EH (cell line): ENCODE measurements around the gene RSPH6A.
A peak's percentile ranks its signal among the peaks of the same experiment; 100 is the strongest.
"Not testable (repeated sequence)": the region's sequence is repeated elsewhere in the genome, so short reads cannot be mapped to it uniquely, and the experiment has no call there.

Experiments used
- DNase-seq: peaks from one replicate; pipeline ENCODE4 v3.0.0-alpha.2; 2015; ENCODE audit warnings: low read depth

The RSPH6A gene

DNA sequence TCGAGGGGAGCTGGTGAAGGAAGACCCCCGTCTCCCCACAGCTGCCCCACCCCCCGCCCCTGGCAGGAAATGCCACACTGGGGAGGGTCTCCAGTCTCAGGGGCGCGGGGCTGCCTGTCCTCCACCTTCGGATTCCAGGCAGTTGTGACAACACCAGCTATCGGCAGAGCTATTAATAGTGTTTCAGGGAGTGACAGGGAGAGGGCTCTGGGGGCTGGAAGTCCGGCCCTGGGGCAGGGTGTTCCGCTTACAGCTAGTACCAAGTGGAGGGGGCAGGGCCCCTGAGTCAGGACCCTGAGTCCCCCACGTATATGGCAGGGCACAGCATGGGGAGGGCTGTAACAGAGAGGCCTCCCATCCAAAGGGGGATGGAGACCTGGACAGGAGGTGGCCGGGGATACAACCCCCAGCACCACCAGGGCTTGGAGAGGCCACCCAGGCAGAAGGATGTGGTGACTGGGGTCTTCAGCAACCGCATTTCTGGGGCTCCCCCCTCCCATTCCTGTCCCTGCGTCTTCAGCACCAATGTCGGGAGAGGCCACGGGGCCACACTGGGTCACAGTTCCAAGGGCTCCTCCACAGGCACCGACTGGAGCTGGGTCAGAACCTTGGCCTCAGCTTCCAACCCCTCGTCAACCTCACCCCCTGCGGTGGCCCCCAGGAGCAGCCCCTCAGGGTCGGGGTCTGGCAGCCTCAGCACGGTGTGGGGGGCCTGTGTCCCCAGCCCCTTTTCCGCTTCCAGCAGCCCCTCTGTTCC lies 50.0 kb downstream of the RSPH6A start:
- no peak for DNase-seq

DNA sequence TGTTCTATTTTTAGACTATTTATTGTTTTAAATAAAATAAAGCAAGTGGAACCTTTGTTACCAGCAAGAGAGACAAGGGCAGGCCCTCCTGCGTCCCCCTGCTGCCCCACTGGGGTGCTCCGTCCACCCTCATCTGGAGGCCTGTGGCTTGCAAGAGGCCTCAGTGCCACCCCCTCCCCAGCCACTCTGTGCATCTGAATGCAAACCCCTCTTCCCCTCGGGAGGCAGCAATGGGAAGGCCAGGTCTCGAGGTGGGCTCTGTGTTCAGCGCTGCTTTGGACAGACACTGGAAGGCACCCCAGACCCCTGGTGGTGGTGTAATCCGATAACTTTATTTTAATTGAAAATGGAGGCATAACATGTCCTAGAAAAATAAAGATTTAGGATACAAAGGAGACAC lies 50.6 kb downstream of the RSPH6A start:
- DNase-seq = no peak

DNA sequence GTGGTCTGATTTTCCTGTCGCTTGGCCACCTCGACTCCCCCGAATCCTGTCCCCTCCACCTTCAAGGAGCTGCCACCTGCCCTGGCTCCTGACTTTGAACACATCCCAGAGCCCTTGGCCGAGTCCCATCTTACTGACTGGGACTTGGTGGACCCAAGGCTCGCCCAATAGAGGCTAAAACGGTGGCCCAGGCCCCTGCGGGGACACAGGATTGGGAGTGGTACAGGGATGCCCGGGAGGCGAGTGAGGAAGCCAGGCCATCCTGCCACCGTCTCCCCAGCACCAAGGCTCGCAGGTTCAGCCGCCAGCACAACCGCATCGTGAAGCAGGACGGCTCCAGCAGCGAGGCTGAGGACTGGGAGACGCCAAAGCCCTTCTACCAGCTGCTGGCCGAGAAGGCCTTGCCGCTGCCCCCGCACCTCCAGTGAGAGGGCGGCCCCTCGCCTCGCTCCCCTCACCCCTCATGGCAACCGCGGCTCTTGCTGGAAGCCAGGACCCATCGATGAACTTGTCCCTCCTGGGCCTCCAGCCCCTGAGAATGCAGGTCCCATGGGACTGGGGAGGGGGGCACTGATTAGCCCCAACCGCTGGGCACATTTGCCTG lies 51.3 kb downstream of the RSPH6A start:
- DNase-seq = no peak

DNA sequence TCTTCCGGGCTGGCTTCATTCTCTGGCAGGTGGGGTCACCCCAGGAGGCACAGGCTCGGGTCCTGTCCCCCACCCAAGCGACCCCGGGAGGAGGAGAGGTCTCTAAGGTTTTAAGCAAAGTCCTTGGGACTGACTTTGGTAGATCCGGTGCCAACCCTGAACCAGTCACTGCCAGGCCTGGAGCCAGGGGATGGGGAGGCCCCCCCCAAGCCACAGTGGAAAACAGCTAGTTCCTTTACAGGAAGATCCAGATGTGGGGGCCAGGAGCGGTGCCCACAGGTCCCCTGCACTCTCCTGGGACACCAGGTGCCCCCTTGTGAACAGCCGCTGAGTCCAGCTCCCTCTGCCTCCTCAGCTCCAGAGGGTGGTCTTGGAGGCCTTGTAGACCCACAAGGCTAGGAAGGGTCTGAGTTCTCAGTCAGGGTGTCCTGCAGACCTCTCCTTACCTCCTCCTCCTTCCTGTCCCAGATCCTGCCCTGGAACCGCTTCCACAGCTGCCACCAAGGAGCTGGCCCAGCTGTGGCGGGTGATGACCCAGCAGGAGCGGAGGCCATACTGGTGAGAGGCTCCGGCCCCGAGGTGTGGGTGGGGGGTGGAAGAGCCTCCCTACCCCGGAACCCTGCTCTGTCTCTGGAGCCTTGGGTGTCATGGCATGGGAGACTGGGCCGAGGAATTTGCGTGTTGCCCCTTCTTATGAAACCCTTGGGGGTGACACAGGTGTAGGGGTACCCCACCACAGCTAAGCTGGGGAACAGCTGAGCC lies 52.1 kb downstream of the RSPH6A start:
- no peak for DNase-seq

DNA sequence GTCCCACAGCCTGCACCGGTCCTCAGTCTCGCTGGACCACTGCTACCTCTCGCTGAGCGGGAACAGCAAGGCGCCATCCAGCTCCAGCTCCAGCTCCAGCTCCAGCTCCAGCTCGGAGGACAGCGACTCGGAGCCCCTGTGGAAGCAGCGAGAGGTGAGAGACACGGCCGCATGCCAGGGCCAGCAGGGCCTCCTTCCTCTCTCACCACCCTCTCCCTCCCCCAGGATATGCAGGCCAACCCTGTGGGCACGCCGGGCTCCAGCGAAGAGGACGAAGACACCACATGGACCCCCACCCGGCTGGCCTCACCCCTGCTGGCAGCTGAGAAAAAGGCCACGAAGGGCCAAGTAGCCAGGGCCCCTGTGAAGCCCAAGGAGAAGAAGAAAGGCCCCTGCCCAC lies 53.4 kb downstream of the RSPH6A start:
- DNase-seq = no peak

DNA sequence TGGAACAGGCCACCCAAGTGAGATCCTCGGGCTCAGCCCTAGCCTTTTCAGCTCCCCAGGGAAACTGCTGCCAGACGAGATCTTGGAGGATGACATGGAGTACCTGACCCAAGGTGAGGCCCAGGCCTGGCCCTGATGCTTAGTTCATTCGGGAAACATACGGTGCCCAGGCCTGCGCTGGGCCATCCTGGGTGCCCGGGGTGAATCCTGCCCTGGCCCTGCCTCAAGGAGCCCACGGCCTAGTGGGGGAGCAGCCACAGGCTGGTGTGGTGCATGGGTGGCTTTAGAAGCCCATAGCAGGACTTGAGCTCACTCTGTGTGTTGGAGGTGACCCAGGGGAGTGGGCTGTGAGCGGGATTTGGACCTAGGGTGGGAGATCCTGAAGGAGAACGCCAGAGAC lies 56.2 kb downstream of the RSPH6A start:
- no peak for DNase-seq

DNA sequence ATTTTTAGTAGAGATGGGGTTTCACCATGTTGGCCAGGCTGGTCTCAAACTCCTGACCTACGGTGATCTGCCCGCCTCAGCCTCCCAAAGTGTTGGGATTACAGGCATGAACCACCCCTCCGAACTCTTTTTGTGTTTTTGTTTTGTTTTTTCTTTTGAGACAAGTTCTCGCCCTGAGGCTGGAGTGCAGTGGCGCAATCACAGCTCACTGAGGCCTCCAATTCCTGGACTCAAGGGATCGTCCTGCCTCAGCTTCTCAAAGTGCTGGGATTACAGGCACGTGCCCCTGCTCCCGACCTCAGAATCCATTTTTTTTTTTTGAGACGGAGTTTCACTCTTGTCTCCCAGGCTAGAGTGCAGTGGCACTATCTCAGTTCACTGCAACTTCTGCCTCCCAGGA lies 57.4 kb downstream of the RSPH6A start:
- DNase-seq = no peak

DNA sequence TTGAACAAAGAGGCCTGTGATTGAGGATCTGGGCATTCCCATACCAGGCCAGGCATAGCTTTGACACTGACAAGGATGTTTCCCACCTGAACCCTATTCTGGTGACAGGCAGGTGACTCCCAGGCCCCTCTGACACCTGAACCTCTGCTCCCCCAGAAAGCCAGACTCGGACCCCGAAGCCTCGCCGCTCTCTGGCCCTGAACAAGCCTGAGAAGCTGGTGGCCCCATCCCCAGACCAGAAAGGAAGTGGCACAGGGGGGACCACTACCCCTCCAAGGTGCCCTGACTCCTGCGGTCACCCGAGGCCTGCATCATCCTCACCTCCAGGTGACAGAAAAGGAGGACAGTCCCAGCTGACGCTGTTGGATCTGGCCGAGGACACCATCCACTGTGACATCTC lies 60.8 kb downstream of the RSPH6A start:
- DNase-seq = no peak

DNA sequence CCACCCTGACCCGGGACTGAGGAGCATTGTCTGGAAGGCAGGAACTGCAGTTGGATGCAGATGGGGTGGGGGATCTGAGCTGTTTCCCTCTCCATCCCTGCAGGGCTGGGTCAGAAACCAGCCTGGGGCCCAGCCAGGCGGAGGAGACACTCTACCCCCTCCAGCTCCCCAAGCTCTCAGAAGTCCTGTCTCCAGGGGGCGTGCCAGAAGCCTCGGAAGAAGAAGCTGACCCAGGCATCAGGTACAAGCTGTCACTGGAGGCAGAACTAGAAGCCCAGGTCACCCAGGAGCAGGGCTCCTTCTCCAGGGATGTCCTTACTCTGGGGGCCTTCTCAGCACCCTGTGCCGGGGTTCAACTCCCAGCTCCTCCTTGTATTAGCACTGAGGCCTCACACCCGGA lies 61.6 kb downstream of the RSPH6A start:
- DNase-seq = no peak

DNA sequence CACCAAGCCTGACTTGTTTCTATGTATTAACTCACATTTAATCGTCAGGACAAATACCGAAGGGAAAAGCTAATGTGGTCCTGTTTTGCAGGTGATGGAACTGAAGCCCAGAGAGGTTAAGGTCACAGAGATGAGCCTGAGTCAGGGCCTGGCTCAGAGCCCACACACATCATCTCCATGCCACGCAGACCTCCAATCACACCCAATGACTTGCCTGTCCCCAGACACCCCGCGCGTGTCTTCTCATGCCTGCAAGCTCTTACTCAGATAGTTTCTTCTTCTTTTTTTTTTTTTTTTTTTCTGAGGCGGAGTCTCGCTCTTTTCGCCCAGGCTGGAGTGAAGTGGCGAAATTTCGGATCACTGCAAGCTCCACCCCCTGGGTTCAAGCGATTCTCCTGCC lies 62.5 kb downstream of the RSPH6A start:
- DNase-seq = no peak

DNA sequence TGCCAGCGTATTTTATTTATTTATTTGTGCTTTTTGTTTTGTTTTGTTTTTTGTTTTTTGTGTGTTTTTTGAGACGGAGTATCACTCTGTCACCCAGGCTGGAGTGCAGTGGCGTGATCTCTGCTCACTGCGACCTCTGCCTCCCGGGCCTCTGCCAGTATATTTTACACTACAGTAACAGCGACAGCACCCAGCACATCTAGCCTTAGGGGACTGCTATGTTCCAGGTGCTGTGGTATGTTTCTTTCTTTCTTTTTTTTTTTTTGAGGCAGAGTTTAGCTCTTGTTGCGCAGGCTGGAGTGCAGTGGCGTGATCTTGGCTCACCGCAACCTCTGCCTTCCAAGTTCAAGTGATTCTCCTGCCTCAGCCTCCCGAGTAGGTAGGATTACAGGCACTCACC lies 63.6 kb downstream of the RSPH6A start:
- not testable (repeated sequence) for DNase-seq

DNA sequence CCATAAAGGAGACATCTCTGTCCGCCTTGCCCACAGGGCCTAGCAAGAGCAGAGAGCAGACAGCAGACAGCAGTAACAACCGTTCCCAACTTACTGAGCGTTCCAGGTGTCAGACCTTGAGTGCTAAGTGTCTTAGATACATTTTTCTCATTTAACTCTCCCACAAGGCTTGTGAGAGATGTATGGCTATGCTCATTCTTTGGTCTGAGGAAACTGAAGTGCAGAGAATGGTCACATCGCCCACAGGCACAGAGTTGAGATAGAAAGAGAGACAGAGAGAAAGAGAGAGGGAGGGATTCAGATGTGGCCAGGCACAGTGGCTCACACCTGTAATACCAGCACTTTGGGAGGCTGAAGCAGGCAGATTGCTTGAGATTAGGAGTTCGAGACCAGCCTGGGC lies 67.6 kb downstream of the RSPH6A start:
- no peak for DNase-seq

DNA sequence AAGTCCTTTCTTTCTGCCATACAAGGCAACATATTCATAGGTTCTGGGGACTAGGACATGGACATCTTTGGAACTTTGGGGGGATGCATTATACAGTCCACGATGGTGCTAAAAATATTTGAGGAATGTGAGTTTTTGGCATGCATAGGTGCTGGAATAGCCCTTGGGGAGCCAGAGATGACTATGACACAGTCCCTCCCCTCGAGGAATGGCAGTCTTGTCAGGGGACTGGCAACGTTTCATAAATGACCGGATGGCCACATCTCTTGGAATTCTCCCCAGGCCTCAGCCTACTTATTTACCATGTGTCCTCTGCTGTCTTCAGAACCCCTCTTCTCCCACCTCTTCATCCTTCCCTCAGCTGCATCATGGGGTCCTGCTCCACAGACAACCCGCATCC lies 68.2 kb downstream of the RSPH6A start:
- peak; percentile 68 for DNase-seq
